Activated T-cell treated with anti-CD3 and anti-CD28 coated beads, Interleukin-2, amount 50 U/mL, for 4 hours (primary cell): ENCODE results near the gene TUBB. TPM values are rescaled to one million over a fixed set of nuclear protein-coding genes. Genes with fewer than 3 reads are reported as not detected.

Experiments
- ATAC-seq, 2 donors: fragments of 200-7000 bp; cut with Tn5 transposase; one replicate each; pipeline ENCODE4 v1.10.0; 2021
- DNase-seq: peaks from one replicate; pipeline ENCODE4 v3.0.0-alpha.2; 2020
- H3K27me3 Mint-ChIP-seq: one replicate; pipeline ENCODE4 v1.8.0; 2021; ENCODE audit warnings: low read depth, mixed read lengths
- H3K36me3 Mint-ChIP-seq: one replicate; pipeline ENCODE4 v1.8.0; 2022; ENCODE audit warnings: mixed read lengths; ENCODE audit not compliant: insufficient read depth
- H3K4me1 Mint-ChIP-seq: one replicate; pipeline ENCODE4 v1.8.0; 2021; ENCODE audit warnings: low read depth, mixed read lengths
- H3K4me3 Mint-ChIP-seq: one replicate; pipeline ENCODE4 v1.8.0; 2021; ENCODE audit warnings: mild to moderate bottlenecking, moderate library complexity, mixed read lengths
- H3K9me3 Mint-ChIP-seq: one replicate; pipeline ENCODE4 v1.8.0; 2021; ENCODE audit warnings: mixed read lengths
- total RNA-seq, 3 donors: library from RNA; stranded (reverse); gene quantifications; one replicate each; pipeline ENCODE4 v1.2.1, GENCODE V29; 2021

Gene TUBB
- total RNA-seq, 3 donors from 2014 or later, result 1,153 to 1,485 (median 1,301) TPM

DNA sequence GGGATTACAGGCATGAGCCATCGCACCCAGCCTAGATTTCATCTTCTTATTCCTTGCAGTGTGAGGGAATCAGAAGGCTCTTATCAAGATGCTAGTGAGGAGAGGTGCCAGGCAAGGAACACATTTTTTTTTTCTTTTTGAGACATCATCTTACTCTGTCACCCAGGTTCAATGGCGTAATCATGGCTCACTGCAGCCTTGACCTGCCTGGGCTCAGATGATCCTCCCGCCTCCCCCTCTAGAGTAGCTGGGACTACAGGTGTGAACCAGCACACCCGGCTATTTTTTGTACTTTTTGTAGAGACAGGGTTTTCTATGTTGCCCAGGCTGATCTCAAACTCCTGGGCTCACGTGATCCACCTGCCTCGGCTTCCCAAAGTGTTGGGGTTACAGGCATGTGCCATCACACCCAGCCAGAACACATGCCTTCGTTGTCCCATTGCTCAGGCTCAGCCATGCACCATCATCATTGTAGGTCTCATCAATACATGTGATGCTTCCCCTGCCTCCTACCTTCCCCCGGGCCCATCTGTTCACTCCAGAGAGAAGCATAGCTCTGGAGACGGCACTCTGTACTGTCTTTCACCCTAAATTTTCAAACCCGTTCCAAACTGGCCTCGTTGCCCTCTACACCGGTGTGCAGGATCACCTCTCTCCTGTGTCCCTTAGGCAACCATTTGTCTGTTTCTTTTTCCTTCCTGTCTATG lies 12.2 kb downstream of the TUBB start:
- DNase-seq, result no peak
- peaks cover 28% of the 10 kb centered on the region for H3K36me3 Mint-ChIP-seq
- peaks cover 51% of the 10 kb centered on the region for H3K4me1 Mint-ChIP-seq
- ATAC-seq, result no peak
- no peaks in the 10 kb centered on the region for H3K9me3 Mint-ChIP-seq
- H3K4me3 Mint-ChIP-seq, result no peak overlapping the region
- no peaks in the 10 kb centered on the region for H3K27me3 Mint-ChIP-seq

DNA sequence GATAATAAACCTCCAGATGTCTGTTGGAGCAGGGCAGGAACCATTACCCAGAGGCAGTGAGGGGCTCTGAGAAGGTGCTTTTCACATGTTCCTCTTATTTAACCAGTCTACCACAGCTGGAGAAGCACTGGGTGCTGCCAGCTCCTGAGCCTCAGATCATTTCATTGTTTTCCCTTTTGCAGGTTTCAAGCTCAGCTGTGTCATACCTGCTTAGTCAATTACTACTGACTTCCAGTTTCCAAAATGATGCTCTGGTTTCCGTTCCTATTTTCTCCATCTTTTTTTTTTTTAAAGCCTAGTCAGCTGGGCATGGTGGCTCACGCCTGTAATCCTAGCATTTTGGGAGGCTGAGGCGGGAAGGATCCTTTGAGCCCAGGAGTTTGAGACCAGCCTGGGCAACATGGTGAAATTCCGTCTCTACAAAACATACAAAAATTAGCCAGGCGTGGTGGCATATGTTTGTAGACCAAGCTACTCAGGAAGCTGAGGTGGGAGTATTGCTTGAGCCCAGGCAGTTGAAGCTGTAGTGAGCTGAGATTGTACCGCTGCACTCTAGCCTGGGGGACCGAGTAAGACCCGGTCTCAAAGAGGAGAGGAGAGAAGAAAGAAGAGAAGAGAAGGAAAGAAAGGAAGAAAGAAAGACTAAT lies 15.6 kb downstream of the TUBB start:
- ATAC-seq (peak; percentile 43 to 48), DNase-seq (no peak)
- peaks cover 71% of the 10 kb centered on the region for H3K4me1 Mint-ChIP-seq
- H3K9me3 Mint-ChIP-seq, result no peaks in the 10 kb centered on the region
- peaks cover 32% of the 10 kb centered on the region for H3K36me3 Mint-ChIP-seq
- peak overlapping the region; percentile 71 for H3K4me3 Mint-ChIP-seq
- no peaks in the 10 kb centered on the region for H3K27me3 Mint-ChIP-seq

GRCh38 chr6:30738532-30738931 lies 18.4 kb downstream of the TUBB start:
- Mint-ChIP-seq H3K4me1 (peaks cover 76% of the 10 kb centered on the region), H3K27me3 (no peaks in the 10 kb centered on the region), H3K9me3 (no peaks in the 10 kb centered on the region), H3K4me3 (peak overlapping the region; percentile 51), H3K36me3 (peaks cover 40% of the 10 kb centered on the region)
- DNase-seq (no peak), ATAC-seq (no peak)

- Mint-ChIP-seq H3K36me3 (peaks cover 42% of the 10 kb centered on the region), H3K4me3 (peak overlapping the region; percentile 98), H3K4me1 (peaks cover 78% of the 10 kb centered on the region), H3K9me3 (no peaks in the 10 kb centered on the region), H3K27me3 (no peaks in the 10 kb centered on the region)
- DNase-seq (no peak), ATAC-seq (no peak)
Measured at GRCh38 chr6:30740540-30740870, 20.4 kb downstream of the TUBB start.

GRCh38 chr6:30741063-30741779 lies 21.1 kb downstream of the TUBB start:
- Mint-ChIP-seq H3K4me1 (peaks cover 71% of the 10 kb centered on the region), H3K27me3 (no peaks in the 10 kb centered on the region), H3K9me3 (no peaks in the 10 kb centered on the region), H3K36me3 (peaks cover 38% of the 10 kb centered on the region), H3K4me3 (peak overlapping the region; percentile 98)
- no peak for ATAC-seq
- DNase-seq, result no peak

DNA sequence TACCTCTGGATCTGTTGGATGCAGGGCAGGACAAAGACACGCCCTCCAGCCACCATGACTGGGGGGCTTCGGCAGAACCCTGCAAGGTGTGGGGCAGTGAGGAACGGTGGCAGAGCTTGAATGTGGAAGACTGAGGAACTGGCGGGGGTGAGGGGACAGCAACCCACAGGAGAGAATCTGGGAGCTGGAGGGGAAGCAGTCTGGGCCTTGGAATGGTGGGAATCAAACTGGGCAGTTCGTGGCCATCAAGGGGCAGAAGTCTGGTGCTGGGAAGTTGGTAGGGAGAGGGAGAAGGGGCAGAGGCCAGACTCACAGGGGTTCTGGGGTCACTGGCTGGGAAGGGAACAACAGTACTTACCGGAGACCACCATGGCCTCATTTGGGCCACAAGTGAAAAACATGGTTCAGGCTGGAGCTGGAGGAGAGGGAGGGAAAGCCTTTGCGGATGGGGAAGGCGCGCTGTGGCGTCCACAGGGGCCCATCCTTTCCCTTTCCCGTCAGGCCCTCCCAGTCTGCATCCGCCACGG lies 21.7 kb downstream of the TUBB start:
- ATAC-seq, result peak; percentile 1 to 4
- Mint-ChIP-seq H3K9me3 (no peaks in the 10 kb centered on the region), H3K4me1 (peaks cover 69% of the 10 kb centered on the region), H3K4me3 (peak overlapping the region; percentile 98), H3K36me3 (peaks cover 36% of the 10 kb centered on the region), H3K27me3 (no peaks in the 10 kb centered on the region)
- DNase-seq, result peak; percentile 34

DNA sequence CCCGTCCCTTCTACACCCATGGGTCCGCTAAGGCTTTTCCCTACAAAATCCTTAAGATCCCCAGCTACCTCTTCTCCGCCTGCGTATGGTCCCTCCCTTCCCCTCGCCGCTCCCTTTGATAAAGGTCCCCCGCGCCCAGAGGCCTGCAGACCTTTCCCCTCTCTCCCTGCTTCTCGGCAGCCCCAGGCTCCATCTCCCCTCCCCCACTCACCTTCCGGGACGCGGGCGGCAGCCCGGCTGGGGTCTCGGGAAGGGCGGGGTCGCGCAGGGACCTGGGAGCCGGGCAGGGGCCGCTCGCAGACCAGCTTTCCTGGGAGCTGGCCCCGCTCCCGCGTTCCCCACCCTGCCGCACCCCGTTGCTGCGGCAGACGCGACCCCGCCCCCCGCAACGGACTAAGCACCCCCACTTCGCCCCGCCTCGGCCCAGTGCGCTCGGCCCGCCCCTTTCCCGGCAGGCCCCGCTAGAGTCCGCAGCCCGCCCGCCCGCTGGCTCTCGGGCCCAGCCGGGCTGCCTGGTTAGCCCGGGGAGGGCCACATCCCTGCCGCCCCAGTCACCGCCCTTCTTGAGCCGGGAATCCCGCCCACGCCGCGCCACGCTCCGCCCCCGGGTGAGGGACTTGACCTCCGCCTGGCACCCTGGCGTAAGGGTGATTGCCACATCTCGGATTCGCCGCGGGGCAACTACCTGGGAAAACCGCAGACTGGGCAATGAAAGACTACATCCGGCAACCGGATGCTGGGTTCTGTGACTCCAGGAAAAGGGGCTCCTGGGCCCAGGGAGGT lies 22.4 kb downstream of the TUBB start, which contains the start of gene FLOT1:
Gene FLOT1 (minus strand): TSS at position 372 of the 783 bp plus-strand sequence. CDS start 498 bp downstream, outside the sequence.
- Mint-ChIP-seq H3K4me1 (peaks cover 66% of the 10 kb centered on the region), H3K9me3 (no peaks in the 10 kb centered on the region), H3K36me3 (peaks cover 33% of the 10 kb centered on the region), H3K4me3 (peak within 1 kb of the TSS; percentile 98), H3K27me3 (no peaks in the 10 kb centered on the region)
- ATAC-seq (peak; percentile 64 to 68), DNase-seq (peak; percentile 88)

DNA sequence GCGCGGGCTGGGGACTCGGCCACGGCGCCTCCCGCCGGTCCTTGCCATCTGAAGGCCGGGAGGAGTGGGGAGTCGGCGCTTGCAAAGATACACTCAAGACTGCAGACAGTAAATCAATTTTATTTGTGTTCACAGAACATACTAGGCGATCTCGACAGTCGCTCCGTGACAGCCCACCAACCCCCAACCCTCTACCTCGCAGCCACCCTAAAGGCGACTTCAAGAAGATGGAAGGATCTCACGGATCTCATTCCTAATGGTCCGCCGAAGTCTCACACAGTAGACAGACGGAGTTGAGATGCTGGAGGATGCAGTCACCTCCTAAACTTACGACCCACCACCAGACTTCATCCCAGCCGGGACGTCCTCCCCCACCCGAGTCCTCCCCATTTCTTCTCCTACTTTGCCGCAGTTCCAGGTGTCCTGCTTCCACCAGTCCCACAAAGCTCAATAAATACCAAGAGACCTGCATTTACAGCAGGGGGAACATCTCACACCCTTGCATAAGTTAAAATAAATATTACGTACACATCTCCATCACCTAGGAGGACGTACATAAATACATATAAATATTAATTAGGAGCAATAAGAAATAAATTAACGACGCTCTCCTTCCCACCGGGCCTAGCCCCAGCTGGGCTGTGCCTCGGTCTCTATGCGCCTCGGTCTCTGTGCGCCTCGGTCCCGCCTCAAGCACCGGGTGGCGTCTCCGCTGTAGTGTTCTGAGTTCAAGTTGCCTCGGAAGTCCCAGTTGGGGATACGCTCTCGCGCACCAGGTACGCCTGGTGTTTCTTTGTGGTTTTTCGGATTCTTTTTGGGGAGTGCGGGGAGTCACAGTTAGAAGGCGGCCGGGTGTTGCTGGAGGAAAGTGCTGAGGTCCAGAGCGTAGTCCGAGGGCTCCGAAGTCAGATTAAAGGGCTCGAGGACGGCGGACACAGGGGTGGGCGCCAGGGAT lies 23.2 kb downstream of the TUBB start:
- Mint-ChIP-seq H3K4me1 (peaks cover 66% of the 10 kb centered on the region), H3K27me3 (no peaks in the 10 kb centered on the region), H3K36me3 (peaks cover 31% of the 10 kb centered on the region), H3K9me3 (no peaks in the 10 kb centered on the region), H3K4me3 (peak overlapping the region; percentile 98)
- DNase-seq, result peak; percentile 40
- ATAC-seq, result peak; percentile 12 to 17

DNA sequence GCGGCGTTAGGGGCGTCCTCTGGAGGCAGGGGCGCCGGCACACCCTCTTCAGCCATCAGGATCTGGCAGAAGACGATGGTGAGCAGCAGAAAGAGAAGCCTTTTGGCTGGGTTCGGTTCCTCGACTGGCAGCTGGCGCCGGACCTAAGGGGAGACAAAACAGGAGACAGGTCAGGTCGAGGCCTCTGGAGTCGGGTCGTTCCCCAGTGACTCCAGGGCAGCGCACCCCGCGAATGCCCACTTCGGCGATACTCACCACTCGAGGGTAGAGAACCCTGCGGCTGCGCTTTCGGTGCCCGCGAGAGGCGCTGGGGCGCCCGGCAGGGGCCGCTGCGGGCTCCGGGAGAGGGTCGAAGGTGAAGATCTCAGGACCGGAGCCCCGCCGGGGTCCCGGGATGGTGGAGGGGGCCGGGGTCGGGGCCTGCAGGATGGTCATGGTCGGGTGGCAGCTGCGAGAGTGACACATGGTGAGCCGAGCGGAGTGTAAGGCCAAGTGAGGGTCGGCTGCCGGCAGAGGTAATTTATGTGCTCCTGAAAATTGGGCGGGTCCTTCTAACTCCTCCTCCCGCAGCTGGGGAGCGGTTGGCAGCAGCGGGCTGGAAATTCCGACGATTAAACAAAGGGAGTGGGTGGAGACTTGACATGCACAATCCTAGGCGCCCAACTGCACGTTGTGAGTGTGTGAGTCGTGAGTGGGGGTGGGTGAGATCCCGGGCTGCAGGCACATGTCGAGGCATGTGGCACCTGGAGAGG lies 24.1 kb downstream of the TUBB start, which contains the start of gene IER3:
Gene IER3 (minus strand): TSS at position 494 of the 752 bp plus-strand sequence. CDS start 29 bp downstream, at position 465.
- DNase-seq (peak; percentile 86), ATAC-seq (peak; percentile 65 to 67)
- H3K4me3 Mint-ChIP-seq, result peak within 1 kb of the TSS; percentile 98
- H3K36me3 Mint-ChIP-seq, result peaks cover 25% of the 10 kb centered on the region
- no peaks in the 10 kb centered on the region for H3K27me3 Mint-ChIP-seq
- H3K9me3 Mint-ChIP-seq, result no peaks in the 10 kb centered on the region
- H3K4me1 Mint-ChIP-seq, result peaks cover 61% of the 10 kb centered on the region

GRCh38 chr6:30747300-30747687 lies 27.1 kb downstream of the TUBB start:
- DNase-seq (no peak), ATAC-seq (no peak)
- Mint-ChIP-seq H3K27me3 (no peaks in the 10 kb centered on the region), H3K4me1 (peaks cover 34% of the 10 kb centered on the region), H3K9me3 (no peaks in the 10 kb centered on the region), H3K36me3 (peaks cover 13% of the 10 kb centered on the region), H3K4me3 (no peak overlapping the region)

- Mint-ChIP-seq H3K4me1 (peaks cover 34% of the 10 kb centered on the region), H3K4me3 (no peak overlapping the region), H3K27me3 (no peaks in the 10 kb centered on the region), H3K9me3 (no peaks in the 10 kb centered on the region), H3K36me3 (peaks cover 10% of the 10 kb centered on the region)
- ATAC-seq (no peak), DNase-seq (no peak)
Measured at GRCh38 chr6:30747902-30748769, 28.0 kb downstream of the TUBB start.
